Nucleus accumbens (tissue), 56 donors: ENCODE results near the gene C7orf25.
A peak's percentile ranks its signal among the peaks of the same experiment; 100 is the strongest.
"Not testable (repeated sequence)": the region's sequence is repeated elsewhere in the genome, so short reads cannot be mapped to it uniquely, and the experiment has no call there.

Source experiments
- DNase-seq, 56 donors: peaks; one replicate each; lab custom pipeline; 2025; lab: John Stamatoyannopoulos, UW

Gene C7orf25

GRCh38 chr7:42930889-42931288 is 19.0 kb upstream of the C7orf25 start:
- DNase-seq: no peak

- no peak for DNase-seq
Observed at GRCh38 chr7:42929449-42929848, 17.6 kb upstream of the C7orf25 start.

GRCh38 chr7:42928754-42929153 is 16.9 kb upstream of the C7orf25 start:
- no peak for DNase-seq

- no peak for DNase-seq
Observed at GRCh38 chr7:42926204-42926603, 14.3 kb upstream of the C7orf25 start.

- DNase-seq: no peak
Observed at GRCh38 chr7:42925630-42926029, 13.8 kb upstream of the C7orf25 start.

- DNase-seq: no peak
Observed at GRCh38 chr7:42924223-42924838, 12.5 kb upstream of the C7orf25 start.

- no peak for DNase-seq
Observed at GRCh38 chr7:42922017-42922753, 10.3 kb upstream of the C7orf25 start.

GRCh38 chr7:42915356-42915755 is 3.5 kb upstream of the C7orf25 start:
- DNase-seq: no peak

- DNase-seq: no peak
Observed at GRCh38 chr7:42914421-42915045, 2.7 kb upstream of the C7orf25 start.

- no peak for DNase-seq
Observed at GRCh38 chr7:42914009-42914408, 2.1 kb upstream of the C7orf25 start.

- DNase-seq: no peak
Observed at GRCh38 chr7:42913591-42913990, 1.7 kb upstream of the C7orf25 start.

GRCh38 chr7:42910306-42910705 is 1.6 kb downstream of the C7orf25 start:
- DNase-seq: peak in 39 of 56 donors; percentile 2 to 73 (median 22)

- no peak for DNase-seq
Observed at GRCh38 chr7:42907316-42907715, 4.6 kb downstream of the C7orf25 start.

- no peak for DNase-seq
Observed at GRCh38 chr7:42906181-42906580, 5.7 kb downstream of the C7orf25 start.

GRCh38 chr7:42902331-42902730 is 9.5 kb downstream of the C7orf25 start:
- DNase-seq: no peak

- no peak for DNase-seq
Observed at GRCh38 chr7:42900842-42901241, 11.0 kb downstream of the C7orf25 start.

- no peak for DNase-seq
Observed at GRCh38 chr7:42893346-42894240, 18.3 kb downstream of the C7orf25 start.

- no peak for DNase-seq
Observed at GRCh38 chr7:42886893-42887505, 24.9 kb downstream of the C7orf25 start.

GRCh38 chr7:42886129-42886528 is 25.7 kb downstream of the C7orf25 start:
- no peak for DNase-seq

GRCh38 chr7:42885183-42885582 is 26.7 kb downstream of the C7orf25 start:
- not testable (repeated sequence) for DNase-seq
